PC-9 (cell line): ENCODE results near the gene FGFR3. TPM values are rescaled to one million over a fixed set of nuclear protein-coding genes. Genes with fewer than 3 reads are reported as not detected.
A peak's percentile ranks its signal among the peaks of the same experiment; 100 is the strongest.

ENCODE experiments used
- BruUV-seq: library from RNA; stranded (reverse); fragments of 400-500 nt; replicated peaks from 2 replicates; lab custom pipeline; 2021; lab: Mats Ljungman, UMichigan
- CTCF ChIA-PET: fragments of 300-600 bp; sonication (Branson Sonifier 250); formaldehyde crosslinking; loops from one replicate; lab custom pipeline; 2022; ENCODE audit warnings: antibody characterized with exemption; lab: Charles Lee
- POLR2A ChIA-PET: fragments of 300-600 bp; sonication (Branson Sonifier 250); formaldehyde crosslinking; loops from one replicate; lab custom pipeline; 2022; ENCODE audit warnings: antibody characterized with exemption; ENCODE audit not compliant: unreplicated experiment; lab: Charles Lee
- DNase-seq, 2 experiments: peaks; one replicate each; pipeline versions ENCODE4 v3.0.0 to v3.0.0-alpha.2; 2015 to 2022; ENCODE audit warnings: mixed read lengths in 1 of 2
- H2AFZ ChIP-seq: fragments of 200-600 bp; sonication (generic); 2 replicates; pipeline ENCODE4 v1.8.1; 2017; ENCODE audit warnings: antibody characterized with exemption
- H3F3A ChIP-seq: fragments of 200-600 bp; sonication (generic); 2 replicates; pipeline ENCODE4 v1.8.1; 2017; ENCODE audit warnings: antibody characterized with exemption, mild to moderate bottlenecking, low read depth; ENCODE audit not compliant: insufficient read depth
- H3K27ac ChIP-seq: fragments of 200-600 bp; sonication (generic); 2 replicates; pipeline ENCODE4 v1.6.1; 2016; ENCODE audit warnings: mixed run types
- H3K27me3 ChIP-seq: fragments of 200-600 bp; sonication (generic); 2 replicates; pipeline ENCODE4 v1.6.1; 2016; ENCODE audit warnings: low read depth, mixed run types; ENCODE audit not compliant: insufficient read depth
- H3K36me3 ChIP-seq: fragments of 200-600 bp; sonication (generic); 2 replicates; pipeline ENCODE4 v1.6.1; 2016; ENCODE audit warnings: low read depth, mixed run types
- H3K4me1 ChIP-seq: fragments of 200-600 bp; sonication (generic); replicated peaks from 2 replicates; pipeline ENCODE4 v1.6.1; 2016; ENCODE audit warnings: mixed run types; ENCODE audit not compliant: insufficient read depth
- H3K4me2 ChIP-seq: fragments of 200-600 bp; sonication (generic); 2 replicates; pipeline ENCODE4 v1.6.1; 2017; ENCODE audit warnings: mixed run types
- H3K4me3 ChIP-seq: fragments of 200-600 bp; sonication (generic); 2 replicates; pipeline ENCODE4 v1.6.1; 2016; ENCODE audit warnings: mixed run types
- H3K79me2 ChIP-seq: fragments of 200-600 bp; sonication (generic); 2 replicates; pipeline ENCODE4 v1.6.1; 2017; ENCODE audit warnings: low read depth, mixed run types
- H3K9me2 ChIP-seq: fragments of 200-600 bp; sonication (generic); 2 replicates; pipeline ENCODE4 v1.8.1; 2017; ENCODE audit warnings: mild to moderate bottlenecking; ENCODE audit not compliant: insufficient read depth
- H3K9me3 ChIP-seq: fragments of 200-600 bp; sonication (generic); 2 replicates; pipeline ENCODE4 v1.8.1; 2016; ENCODE audit warnings: low read depth; ENCODE audit not compliant: insufficient read depth
- H4K20me1 ChIP-seq: fragments of 200-600 bp; sonication (generic); 2 replicates; pipeline ENCODE4 v1.8.1; 2017; ENCODE audit not compliant: insufficient read depth
- CTCF ChIP-seq: fragments of 200-600 bp; sonication (generic); conservative IDR thresholded peaks from 2 replicates; pipeline ENCODE4 v1.6.1; 2017; ENCODE audit warnings: mixed run types, antibody characterized with exemption, mild to moderate bottlenecking, moderate library complexity
- EZH2 ChIP-seq: fragments of 200-600 bp; sonication (generic); IDR thresholded peaks from 2 replicates; pipeline ENCODE4 v1.8.0; 2017; ENCODE audit warnings: antibody characterized with exemption, low read depth
- intact Hi-C: fragments of 100-400 bp; cut with micrococcal nuclease; formaldehyde crosslinking; loops from one replicate; pipeline ENCODE4 v1.10.0; 2022; ENCODE audit not compliant: unreplicated experiment
- total RNA-seq: library from RNA; stranded (reverse); gene quantifications from 2 replicates; pipeline ENCODE4 v1.2.3, GENCODE V29; 2021

FGFR3 gene
- total RNA-seq, 1 experiment from 2014 or later: 8.2 TPM

DNA sequence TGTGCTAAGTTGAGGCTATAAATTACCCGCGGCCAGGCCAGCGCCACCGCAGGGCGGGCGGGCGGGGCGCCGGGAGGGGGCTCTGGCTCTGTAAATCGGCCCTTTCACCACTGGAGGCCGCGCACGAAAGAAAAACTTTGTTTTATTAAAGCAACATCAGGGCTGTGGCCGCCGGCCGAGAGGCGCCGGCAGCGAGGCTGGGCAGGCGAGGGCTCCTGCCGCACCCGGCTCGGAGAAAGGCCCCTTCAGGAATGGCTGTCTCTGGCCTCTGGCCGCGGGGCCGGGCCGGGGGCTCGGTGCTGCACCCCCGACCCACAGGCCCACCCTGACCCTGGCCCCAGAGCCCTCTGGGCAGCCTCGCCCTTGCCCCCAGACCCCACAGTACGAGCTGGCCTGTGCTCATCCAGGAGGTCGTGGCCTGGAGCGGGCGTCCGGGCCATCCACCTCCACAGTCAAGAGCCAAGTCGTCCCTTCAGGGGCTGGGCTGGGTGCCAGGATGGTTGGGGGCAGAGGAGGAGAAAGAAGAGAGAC lies 29.5 kb upstream of the FGFR3 start:
- Histone ChIP-seq H3K27ac (no peak overlapping the region), H3K4me1 (peaks cover 24% of the 10 kb centered on the region), H3K9me2 (no peaks in the 10 kb centered on the region), H3K79me2 (no peaks in the 10 kb centered on the region), H3K36me3 (no peaks in the 10 kb centered on the region), H3K4me3 (no peak overlapping the region), H3F3A (peaks cover 2% of the 10 kb centered on the region; the same call in 1 of the 2 replicates), H4K20me1 (no peaks in the 10 kb centered on the region), H3K4me2 (no peak overlapping the region), H3K27me3 (peaks cover 2% of the 10 kb centered on the region; the same call in 1 of the 2 replicates), H2AFZ (no peak overlapping the region), H3K9me3 (no peaks in the 10 kb centered on the region)
- TF ChIP-seq CTCF: no peak
- no peak for TF ChIP-seq EZH2
- CTCF ChIA-PET: no interaction called here
- intact Hi-C loops: no loop called here
- DNase-seq: no peak
- POLR2A ChIA-PET: no interaction called here
- BruUV-seq: no TSS peak

DNA sequence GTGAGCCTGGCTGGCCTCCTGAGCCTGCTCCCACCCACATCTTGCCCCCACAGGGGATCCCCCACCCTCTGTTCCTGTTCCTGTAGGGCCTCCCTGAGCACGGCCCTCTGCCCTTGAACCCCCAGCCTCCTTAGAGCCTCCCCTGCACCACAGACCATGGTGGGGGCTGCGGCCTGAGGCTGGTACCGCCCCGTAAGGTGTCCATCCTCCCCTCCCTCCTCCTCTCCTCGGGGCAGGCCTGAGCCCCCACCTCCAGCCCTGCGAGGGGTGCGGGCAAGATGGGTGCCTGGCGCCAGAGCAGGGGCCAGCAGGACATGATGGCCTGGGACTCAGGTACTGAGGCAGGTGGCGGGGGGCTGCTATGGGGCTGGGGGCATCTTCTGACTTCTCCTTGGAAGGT lies 28.4 kb upstream of the FGFR3 start:
- intact Hi-C loops: no loop called here
- H3K79me2 ChIP-seq: no peaks in the 10 kb centered on the region
- no peaks in the 10 kb centered on the region for H3K9me3 ChIP-seq
- H3K27me3 ChIP-seq: peaks cover 2% of the 10 kb centered on the region; the same call in 1 of the 2 replicates
- POLR2A ChIA-PET: no interaction called here
- no peak overlapping the region for H3K27ac ChIP-seq
- no peaks in the 10 kb centered on the region for H3K9me2 ChIP-seq
- no peak overlapping the region for H3K4me3 ChIP-seq
- CTCF ChIA-PET: no interaction called here
- BruUV-seq: no TSS peak
- H3F3A ChIP-seq: peaks cover 7% of the 10 kb centered on the region; the same call in 1 of the 2 replicates
- no peaks in the 10 kb centered on the region for H4K20me1 ChIP-seq
- no peaks in the 10 kb centered on the region for H3K36me3 ChIP-seq
- TF ChIP-seq CTCF (no peak), EZH2 (no peak)
- DNase-seq: no peak
- no peak overlapping the region for H2AFZ ChIP-seq
- H3K4me2 ChIP-seq: no peak overlapping the region
- H3K4me1 ChIP-seq: peaks cover 30% of the 10 kb centered on the region

DNA sequence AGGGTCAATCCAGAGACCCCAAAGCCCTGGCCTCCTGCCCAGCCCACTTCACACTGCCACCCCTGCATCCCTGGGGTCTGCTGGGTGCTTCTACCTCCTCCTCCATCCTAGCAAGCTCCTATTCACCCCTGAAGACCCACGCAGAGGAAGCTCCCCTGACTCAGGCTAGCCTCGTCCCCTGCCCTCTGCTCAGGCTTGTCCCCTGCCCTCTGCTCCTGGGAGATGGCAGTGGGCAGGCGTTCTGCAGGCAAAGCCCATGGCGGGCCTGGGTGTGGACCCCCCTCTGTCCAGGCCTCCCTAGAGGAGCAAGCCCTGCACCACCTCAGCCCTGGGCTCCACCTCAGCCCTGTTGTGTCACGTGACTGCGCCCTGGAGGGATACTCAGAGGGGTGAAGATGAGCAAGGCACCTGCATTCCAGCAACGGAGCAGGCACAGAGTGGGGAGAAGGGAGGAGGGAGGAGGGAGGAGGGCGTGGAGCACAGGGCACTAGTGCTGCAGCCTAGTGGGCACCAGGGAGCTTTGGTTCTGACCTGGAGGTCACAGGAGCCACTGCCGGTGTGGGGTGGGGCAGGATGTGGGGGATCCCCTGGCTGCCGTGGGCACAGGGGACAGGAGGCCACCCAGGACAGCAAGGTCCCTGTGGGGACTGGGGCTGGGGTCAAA lies 27.6 kb upstream of the FGFR3 start:
- H3K79me2 ChIP-seq: no peaks in the 10 kb centered on the region
- TF ChIP-seq EZH2 (no peak), CTCF (no peak)
- intact Hi-C loops: no loop called here
- CTCF ChIA-PET: interaction anchor here (0.6 kb wide), 1 partner anchor 175 kb away, joined by 3 read pairs; no protein-coding TSS in a partner anchor
- H3K9me2 ChIP-seq: no peaks in the 10 kb centered on the region
- H3K9me3 ChIP-seq: no peaks in the 10 kb centered on the region
- H3K36me3 ChIP-seq: no peaks in the 10 kb centered on the region
- no peaks in the 10 kb centered on the region for H4K20me1 ChIP-seq
- H2AFZ ChIP-seq: no peak overlapping the region
- H3K4me3 ChIP-seq: no peak overlapping the region
- H3F3A ChIP-seq: peaks cover 7% of the 10 kb centered on the region; the same call in 1 of the 2 replicates
- H3K4me1 ChIP-seq: peaks cover 30% of the 10 kb centered on the region
- POLR2A ChIA-PET: no interaction called here
- DNase-seq: no peak
- H3K27ac ChIP-seq: no peak overlapping the region
- no TSS peak for BruUV-seq
- H3K4me2 ChIP-seq: peak overlapping the region; percentile 56; the same call in 1 of the 2 replicates
- peaks cover 2% of the 10 kb centered on the region; the same call in 1 of the 2 replicates for H3K27me3 ChIP-seq
